ENCODE measurements around the gene ZNF287.
"Not testable (repeated sequence)": the region's sequence is repeated elsewhere in the genome, so short reads cannot be mapped to it uniquely, and the experiment has no call there.

Gene ZNF287

DNA sequence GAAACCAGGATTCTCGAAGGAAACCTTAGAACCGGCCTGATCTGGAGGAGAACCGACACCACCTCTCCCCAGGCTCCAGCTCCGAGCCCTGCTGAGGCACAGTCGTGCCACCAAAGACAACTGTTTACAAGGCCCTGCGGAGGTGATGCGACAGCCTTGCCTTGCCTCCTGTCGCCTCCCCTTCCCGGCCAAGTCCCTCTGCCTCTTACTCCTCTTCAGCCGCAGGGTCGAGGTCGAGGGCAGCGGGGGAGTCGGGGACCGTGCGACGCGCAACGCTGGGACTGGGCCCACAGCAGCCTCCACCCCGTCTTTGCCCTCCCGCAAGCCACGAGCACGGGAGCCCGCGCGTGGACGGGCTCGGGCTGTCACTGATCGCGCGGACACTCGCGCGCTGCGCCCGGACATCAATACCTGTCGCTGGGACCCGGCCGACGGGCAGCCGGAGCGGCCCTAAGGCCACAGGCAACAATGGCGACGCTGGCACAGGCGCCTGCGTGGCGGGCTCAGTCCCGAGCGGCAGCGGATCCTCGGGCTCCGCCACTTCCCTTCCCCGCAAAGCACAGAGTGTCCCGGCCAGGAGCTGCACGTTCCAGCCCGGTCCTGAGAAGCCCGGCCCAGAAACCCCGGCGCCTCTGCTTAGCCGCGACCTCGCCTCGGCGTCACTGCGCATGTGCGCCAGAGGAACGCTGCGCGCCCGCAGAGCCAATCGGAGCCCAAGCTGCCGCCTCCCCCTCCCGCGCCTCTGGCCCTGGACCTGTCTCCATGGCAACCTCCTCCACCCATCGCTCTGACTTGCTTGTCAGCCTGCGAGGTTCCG lies at the start of gene ZNF287:
Gene ZNF287 (minus strand): TSS at position 664 of the 817 bp plus-strand sequence. CDS start 1,473 bp downstream, outside the sequence.
- peak; percentile 98 for ATAC-seq

DNA sequence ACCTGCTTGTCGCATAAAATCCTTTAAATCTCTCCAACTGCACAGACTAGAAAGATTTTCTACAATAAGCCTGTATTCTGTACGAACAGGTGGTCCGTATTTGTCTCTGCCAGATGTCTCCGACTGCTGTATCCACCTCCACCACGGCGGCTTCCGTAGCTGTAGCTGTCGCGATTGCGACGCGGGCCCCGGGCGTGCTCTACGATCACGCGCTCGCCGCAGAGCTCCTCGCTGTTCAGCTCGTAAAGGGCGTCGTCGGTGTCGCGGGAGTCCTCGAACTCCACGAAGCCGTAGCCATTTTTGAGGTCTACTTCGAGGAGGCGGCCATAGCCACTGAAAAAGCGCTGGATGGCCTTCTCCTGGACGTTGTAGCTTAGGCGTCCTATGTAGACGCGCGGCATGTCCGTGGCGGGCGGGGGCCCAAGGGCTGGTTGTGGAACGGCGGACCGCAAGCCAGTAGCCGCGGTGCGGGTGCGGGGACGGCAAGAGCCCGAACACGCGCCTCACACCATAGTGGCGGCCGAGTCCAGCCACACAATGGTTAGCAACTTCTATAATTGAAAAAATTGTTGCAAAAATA lies 48.6 kb upstream of the ZNF287 start:
- no peak for ATAC-seq

DNA sequence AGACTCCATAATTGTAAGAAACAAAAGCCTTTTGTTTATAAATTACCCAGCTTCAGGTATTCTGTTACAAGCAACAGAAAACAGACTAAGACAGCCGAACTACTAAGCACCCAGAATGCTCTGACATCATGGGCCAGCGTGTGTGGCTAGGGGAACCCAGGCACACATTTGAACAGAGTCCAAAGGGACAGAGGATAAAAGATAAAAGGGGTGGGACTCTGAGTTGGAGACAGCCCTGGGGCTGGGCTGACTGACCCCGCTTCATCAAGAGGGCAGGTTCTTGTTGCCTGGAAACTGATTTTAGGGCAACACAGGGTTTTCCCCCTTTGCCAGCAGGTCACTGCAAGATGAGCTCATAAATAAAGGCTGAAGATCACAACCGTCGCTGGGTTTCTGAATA lies 30.5 kb upstream of the ZNF287 start:
- no peak for ATAC-seq

DNA sequence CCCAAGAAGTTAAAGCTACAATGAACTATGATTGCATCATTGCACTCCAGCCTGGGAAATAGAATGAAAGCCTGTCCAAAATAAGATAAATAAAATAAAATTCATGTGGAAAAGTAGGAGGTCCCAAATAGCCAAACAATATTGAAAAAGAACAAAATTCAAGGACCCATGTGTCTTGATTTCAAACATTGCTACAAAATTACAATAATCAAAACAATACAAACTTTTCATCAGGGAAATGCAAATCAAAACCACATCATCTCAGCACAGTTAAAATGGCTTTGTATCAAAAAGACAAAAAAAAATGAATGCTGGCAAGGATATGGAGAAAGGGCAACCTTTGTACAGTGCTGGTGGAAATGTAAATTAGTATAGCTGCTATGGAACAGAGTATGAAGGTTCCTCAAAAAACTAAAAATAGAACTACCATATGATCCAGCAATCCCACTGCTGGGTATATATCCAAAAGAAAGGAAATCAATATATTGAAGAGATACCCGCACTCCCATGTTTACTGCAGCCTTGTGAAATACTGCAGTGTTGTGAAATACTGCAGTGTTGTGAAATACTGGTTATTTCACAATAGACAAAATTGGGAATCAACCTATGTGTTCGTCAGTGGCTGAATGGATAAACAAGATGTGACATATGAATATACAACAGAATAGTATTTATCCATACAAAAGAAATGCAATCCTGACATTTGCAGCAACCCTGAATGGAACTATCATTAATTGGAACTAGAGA lies 24.5 kb upstream of the ZNF287 start:
- ATAC-seq, result no peak

DNA sequence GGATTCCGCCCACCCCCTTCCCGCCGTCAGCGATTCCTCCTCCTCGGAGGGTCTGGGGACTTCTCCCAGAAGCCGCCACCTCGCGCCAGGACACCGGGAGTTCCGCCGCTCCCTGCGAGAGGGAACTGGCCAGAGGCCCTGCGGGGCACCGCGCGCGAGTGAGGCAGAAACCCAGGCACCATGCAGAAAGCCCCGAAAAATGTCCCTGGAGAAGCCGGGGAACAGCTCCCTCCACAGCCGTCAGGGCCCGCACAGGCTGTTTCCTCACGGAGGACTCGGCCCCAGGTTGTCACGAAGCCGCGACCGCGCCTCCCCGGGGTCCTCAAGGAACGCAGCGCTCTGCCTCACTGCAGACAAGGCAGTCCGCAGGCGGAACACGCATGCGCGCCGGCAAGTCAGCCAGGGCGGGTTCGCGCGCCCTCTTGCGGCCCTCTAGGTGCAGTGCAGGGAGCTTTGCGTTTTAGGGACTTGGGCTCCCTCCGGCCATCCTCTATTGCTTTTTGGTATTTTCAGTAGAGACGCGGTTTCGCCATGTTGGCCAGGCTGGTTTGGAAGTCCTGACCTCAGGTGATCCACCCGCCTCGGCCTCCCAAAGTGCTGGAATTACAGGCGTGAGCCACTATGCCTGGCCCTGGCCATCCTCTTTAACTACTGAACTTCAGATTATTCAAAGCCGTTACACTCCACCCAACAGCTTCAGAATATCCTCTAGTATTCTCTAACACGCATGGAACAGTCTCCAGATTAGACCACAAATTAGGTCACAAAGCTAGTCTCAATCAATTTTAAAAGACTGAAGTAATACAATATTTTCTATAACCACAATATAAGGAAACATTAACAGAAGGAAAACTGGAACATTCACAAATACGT lies 20.3 kb upstream of the ZNF287 start:
- ATAC-seq, result peak; percentile 86 to 88

DNA sequence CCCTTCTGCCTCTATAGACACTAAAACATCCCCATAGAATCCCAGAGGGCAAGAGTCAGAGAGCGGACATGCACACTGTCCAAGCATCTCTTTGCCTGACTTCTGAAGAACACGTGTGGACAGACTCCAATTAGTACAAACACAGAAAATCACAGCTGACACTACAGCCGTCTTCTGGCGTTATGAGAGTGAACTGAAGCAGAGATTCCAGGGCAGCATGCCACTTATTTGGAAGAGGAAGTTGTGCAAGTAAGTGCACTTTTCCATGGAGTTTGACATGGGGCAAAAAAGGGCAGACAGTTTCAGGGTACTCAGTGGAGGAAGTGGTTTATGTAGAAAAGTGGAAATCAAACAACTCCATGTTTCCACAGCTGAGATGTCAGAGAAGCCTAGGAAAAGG lies 16.8 kb upstream of the ZNF287 start:
- no peak for ATAC-seq

DNA sequence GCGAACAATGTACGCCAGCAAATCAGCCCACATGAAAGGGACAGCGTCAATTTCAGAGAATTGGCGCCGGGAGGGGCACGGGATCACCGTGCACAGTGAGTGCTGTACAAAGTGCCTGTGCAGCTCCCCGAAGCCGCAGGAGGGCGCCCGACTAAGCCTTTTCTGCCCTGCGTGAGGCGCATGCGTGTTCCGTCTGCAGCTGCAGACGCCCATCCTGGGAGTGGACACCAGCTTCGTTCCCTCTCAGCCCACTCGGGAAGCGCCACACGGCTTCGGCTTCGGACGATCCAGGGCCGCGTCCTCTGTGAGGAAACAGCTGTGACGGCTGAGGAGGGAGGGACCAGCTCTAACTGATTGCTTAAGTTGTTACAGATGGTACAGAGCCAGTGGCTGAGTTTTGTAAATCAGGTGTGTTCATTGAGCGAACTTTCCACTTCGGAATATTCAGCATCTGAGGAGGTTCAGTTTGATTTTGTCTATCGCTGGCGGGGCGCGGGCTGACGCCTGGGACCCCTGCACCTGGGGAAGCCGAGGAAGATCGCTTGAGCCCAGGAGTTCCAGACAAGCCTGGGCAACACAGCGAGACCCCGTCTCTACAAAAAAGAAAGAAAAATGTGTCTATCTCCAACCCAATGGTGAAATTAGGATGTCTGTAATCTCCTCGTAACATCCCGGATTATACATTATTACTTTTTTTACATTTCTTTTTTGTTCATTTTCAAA lies 15.4 kb upstream of the ZNF287 start:
- ATAC-seq, result peak; percentile 97 to 98

DNA sequence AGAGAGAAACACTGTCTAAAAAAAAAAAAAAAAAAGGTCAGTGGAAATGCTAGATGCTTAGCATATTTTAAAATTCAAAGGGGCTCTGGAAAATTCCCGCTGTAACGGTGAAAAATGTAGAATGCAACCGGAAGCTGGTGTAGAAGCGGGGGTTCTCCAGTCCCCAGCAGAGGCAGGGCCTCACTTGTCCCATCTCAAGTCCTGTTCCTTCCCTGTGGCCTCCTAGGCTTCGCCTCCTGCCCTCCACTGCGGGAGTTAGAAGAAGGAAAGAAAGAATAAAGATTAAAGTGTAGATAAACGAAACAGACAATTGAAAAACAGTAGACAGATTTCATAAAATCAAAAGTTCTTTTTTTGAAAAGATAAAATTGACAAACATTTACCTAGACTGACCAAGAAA lies 14.8 kb upstream of the ZNF287 start:
- no peak for ATAC-seq

DNA sequence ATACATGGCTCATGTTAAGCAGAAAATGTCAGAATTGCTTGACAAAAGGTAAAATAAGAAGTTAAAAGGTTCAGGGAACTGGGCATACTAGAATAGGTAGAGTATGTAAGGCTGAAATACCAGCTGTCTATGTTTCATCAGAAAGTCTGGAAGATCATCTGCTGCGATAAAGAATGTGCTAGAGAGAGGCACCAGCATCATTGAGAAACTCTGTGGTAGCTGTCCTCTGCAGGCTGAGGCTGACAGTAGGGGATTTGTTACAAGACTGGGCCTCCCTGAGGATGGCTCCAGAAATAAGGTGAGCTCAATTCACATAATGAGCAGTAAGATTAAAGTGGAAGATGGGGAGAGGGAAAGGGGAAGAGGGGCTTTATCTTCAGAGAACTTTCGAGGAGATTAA lies 4.5 kb upstream of the ZNF287 start:
- no peak for ATAC-seq

DNA sequence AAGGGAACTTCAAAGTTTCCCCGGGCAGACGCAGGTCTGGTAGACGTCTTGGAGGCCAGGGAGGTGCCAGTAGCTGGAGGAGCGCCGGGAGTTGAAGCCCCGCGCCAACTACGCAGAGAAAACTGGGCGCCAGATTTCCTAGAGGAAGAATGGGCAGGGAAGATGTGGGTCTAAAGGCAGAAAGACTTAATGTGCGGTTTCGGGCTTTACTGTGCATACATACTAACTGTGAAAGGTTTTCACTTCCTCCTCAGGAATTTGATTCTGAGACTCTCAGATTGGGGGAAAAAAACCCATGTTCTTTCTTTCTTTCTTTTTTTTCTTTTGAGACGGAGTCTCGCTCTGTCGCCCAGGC lies 331 bp upstream of the ZNF287 start:
- peak; percentile 6 to 8 for ATAC-seq

DNA sequence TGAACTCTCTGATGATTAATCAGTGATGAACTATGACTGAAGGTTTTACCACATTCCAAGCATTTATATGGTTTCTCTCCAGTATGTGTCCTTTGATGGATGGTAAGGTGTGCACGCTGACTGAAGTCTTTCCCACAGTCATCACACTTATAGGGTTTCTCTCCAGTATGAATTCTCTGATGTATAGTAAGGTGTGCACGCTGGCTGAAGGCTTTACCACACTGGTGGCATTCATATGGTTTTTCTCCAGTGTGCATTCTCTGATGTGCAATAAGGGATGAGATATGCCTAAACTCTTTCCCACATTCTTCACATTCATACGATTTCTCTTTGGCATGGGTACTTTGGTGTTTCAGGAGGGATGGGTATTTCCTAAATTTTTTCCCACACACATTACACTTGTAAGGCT lies 16.4 kb downstream of the ZNF287 start:
- ATAC-seq, result no peak

DNA sequence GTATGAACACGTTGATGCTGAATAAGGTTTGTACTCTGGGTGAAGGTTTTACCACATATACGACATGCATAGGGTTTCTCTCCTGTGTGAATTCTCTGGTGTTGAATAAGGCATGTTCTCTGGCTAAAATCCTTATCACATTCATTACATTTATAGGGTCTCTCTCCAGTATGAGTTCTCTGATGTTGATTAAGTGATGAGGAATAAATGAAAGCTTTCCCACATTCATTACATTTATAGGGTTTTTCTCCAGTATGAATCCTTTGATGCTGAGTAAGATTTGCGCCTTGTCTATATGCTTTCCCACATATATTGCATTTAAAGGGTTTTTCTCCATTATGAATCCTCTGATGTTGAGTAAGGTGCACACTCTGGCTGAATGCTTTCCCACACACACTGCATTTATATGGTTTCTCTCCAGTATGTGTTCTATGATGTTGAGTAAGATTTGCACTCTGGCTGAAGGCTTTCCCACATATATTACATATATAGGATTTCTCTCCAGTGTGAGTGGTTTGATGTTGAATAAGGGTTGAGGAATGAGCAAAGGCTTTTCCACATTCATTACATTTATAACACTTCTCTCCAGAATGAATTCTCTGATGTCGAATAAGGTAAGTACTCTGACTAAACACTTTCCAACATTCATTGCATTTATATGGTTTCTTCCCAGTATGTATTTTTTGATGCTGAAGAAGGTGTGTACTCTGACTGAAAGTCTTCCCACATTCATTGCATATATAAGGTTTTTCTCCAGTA lies 16.9 kb downstream of the ZNF287 start:
- no peak for ATAC-seq

DNA sequence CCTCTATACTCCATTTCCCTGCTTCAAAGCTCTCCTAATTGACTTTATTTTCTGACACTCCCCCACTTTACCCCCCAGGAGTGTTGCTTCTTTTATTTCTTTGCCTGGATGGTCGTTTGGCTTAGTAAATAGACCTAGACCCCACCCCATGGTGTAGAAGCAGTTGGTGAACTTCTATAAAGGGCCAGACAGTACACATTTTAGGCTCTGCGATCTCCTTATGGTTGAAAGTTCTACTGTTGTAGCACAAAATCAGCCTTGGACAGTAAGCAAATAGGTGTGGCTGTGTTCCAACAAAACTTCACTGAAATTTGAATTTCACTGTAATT lies 31.9 kb downstream of the ZNF287 start:
- ATAC-seq, result no peak

DNA sequence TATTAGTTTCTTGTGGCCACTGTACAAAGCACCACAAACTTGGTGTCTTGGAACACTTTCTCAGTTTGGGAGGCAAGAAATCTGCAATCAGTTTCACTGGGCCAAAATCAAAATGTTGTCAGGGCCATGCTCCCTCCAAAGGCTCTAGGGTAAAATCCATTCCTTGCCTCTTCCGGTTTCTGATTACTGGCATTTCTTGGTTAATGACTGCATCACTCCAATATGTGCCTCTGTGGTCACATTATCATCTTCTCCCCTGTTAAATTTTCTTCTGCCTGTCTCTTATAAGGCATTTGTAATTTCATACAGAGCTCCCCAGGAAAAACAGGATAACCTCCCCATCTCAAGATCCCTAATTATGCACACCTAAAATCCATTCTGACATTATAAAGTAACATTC lies 34.8 kb downstream of the ZNF287 start:
- ATAC-seq, result no peak

DNA sequence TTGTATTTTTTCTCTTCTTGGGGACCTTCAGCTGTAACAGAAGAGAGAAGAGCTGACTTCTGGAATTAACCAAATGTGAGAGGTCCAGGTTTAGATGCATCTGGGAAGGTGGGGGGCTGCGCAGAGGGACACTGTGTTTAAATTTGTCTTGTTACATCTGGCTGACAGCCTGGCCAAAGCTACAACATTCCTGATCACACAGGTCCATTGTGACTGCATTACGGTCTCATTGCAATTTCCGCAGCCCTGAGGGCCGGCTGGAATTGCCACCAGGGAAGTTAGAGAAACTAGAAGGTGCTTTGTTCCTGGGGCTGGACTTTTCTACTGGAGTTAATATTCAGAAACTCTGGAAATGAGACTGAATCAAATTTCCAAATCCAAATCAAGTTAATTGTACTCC lies 39.1 kb downstream of the ZNF287 start:
- no peak for ATAC-seq

DNA sequence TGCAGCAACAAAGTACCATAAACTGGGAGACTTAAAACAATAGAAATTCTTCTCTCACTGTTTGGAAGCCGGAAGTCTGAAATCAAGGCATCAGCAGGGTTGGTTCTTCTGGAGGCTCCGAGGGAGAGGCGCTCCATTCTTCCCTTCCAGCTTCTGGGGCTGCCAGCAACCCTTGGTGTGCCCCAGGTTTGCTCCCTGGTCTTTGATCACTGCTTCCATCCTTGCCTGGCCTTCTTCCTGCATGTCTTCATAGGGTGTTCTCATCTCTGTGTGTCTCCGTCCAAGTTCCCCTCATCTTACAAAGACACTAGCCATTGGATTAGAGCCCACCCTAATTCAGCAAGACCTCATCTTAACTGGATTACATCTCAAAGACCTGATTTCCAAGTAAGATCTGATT lies 41.7 kb downstream of the ZNF287 start:
- no peak for ATAC-seq

DNA sequence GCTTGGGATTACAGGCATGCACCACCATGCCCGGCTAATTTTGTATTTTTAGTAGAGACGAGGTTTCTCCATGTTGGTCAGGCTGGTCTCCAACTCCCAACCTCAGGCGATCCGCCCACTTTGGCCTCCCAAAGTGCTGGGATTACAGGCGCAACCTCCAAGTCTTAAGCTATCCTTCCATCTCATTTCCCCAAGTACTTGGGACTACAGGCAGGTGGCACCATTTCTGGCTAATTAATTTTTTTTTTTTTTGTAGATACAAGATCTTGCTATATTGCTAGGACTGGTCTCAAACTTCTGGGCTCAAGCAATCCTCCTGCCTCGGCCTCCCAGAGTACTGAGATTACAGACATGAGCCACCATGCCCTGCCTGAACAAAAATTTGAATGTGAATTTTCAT lies 43.4 kb downstream of the ZNF287 start:
- ATAC-seq, result not testable (repeated sequence)

DNA sequence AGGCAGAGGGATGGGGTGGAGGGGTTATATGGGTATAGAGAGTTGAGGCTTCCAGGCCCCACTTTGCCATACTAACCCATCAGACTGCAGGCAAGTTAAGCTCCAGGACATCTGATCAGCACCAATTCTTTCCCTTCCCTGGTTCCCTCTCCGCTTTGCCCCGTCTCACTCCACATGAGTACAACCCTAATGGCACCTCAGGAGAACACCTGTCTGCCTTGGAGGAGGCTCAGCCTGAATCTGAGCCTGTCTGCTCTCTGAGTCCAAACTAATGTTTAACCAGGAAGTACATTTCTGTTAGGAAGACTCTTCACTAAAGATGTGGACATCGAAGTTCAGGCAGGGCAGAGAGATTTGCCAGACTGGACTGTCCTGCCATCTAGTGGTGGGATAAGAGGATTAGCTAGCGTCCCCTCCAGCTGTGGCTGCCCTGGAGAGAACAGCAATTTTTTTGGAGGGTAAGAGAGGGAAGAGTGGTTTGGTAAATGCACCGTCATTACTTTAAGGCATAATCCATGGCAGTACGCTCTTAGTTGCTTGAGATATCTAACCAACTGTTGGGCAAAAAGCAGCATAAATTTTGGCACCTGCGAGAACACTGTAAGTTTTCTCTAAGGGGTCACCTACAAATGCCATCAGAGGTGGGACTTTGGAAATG lies 47.8 kb downstream of the ZNF287 start:
- ATAC-seq, result peak; percentile 82 to 88

DNA sequence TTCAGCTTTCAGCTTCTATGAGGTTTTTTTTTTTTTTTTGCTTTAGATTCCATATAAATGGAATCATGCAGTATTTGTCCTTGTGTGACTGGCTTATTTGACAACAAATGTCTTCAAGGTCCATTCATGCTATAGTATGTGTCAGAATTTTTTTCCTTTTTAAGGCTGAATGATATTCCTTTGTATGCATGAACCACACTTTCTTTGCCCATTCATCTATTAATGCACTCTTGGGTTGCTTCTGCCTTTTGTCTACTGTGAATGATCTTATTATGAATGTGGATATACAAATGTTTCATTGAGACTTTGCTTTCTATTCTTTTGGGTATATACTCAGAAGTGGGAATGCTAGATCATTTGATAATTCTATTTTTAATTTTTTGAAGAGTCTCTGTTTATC lies 50.0 kb downstream of the ZNF287 start:
- ATAC-seq, result no peak

DNA sequence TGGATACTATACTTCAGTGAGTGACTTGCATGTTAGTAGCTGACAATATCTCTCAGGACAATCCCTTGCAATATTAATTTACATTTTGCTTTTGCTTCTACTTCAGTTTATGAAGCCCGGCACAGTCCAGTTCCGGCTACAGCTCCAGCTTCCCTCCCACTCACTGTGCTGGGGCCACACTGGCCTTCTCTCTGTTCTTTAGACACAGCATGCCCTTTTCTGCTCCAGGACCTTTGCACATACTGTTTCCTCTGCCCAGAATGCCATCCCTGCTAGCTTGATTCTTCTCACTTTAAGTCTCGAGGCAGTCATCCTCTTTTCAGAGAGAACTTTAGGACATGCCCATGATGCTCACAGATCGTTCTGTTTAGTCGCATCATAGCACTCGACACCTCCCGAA lies 51.5 kb downstream of the ZNF287 start:
- ATAC-seq, result no peak

DNA sequence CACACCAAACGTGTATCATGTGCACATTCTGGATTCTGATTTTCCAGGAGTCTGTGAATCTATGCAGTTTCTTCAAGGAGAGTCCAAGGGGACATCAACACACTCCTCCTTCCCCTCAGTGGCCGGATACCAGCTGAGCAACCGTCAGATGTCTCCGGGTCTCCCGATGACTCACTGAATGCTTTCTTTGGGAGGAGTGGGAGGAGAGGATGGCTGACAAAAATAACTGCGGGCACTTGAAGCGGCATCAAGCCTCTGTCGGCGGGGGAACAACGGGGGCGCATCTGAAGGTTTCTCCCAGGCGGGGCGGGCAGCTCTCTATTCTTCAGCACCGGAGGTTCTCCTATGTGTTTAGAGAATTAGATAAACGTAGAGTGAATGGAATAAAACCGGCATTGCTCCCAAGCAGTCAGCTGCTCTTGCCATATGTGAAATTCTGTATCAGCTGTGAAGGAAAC lies 52.4 kb downstream of the ZNF287 start:
- ATAC-seq, result no peak
